Muscle of arm (tissue), 12 donors: Measurements from ENCODE around the gene PRLR. TPM values are rescaled to one million over a fixed set of nuclear protein-coding genes. Genes with fewer than 3 reads are reported as not detected.
A peak's percentile ranks its signal among the peaks of the same experiment; 100 is the strongest.

Experiments
- DNase-seq: peaks from one replicate; pipeline ENCODE4 v3.0.0-alpha.2; 2013
- polyA plus RNA-seq, 12 donors: library from polyadenylated mRNA; unstranded; fragments of 120-200 nt; gene quantifications; one replicate each; pipeline ENCODE4 v1.2.1, GENCODE V29; 2013; ENCODE audit not compliant: insufficient read length in 12 of 12

PRLR gene
- polyA plus RNA-seq, 12 donors: 0.34 to 14.5 (median 0.57) TPM; not detected in 1

DNA sequence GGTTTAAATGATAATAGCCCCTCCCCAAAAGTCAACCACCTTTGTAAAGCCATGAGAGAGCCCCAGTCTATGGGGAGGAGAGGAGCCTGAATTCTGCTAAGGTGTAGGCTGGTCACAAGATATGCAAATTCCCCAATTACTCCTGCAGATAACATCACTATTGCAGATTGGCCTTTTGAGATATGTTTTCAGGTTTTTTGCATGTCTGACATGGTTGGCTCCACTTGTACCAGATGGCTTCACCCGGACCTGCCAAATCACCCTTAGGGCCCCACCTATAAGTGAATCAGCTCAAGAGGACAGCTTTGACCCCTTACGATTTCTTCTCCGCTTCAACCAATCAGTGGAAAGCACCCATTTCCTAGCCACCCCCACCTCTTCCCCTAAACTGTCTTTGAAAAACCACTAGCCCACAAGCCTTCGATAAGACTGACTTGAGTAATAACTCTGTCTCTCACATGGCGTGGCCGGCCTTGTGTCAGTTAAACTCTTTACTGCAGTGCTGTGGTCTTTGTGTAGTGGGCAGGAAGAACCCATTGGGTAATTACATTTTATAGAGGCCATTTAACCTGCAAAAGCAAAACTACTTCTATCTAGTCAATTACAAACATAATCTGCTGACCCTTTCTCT, 69.7 kb downstream of the PRLR start:
- no peak for DNase-seq

DNA sequence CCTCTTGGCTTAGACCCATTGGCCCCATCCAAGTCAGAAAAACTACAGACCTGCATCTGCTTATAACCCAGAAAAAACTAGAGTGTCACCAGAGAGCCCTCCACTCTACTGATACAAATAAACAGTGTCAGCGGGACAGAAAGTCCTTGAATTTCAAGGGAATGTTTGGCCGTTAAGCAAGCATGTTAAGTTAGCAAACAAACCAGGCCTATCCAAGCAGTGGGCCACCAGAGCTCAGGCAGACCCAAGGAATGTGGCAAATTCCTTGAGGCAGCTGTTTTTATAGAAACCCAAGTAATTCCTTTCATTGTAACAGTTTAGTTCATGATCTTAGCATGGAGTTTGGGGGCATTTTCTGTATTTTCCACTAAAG, 70.9 kb downstream of the PRLR start:
- DNase-seq: no peak

DNA sequence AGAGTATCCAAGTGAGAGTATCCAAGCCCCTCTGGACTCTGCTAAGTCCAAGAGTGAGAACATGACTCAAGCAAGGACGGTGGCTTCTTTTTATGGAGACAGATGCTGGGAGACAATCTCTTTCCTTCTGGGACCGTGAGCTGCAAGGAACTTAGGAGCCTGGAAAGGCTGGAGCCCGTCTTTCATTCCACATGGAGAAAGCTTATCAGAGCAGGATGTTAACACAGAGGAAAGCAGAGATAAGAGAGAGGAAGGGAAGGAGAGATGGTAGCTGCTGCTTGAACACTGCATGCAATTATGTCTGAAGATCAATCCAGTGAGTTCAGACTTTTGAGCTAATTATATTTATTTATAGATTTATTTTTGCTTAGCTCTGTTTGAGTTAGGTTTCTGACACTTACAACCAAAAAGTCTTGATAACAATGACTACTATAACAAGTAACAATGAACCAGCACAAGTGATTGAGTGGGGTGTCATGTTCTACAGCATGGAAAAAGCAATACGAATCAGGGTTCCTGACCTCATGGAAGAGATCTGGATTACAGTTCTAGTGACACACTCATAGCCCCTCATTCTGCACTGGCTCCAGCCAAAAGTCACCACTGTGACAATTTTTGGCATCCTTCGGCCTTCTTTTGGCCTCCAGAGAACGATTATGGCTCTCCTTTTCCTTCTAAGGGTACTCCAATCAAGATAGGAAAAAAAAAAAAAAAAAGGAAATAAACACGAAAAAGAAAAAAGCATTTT, 71.5 kb downstream of the PRLR start:
- no peak for DNase-seq

DNA sequence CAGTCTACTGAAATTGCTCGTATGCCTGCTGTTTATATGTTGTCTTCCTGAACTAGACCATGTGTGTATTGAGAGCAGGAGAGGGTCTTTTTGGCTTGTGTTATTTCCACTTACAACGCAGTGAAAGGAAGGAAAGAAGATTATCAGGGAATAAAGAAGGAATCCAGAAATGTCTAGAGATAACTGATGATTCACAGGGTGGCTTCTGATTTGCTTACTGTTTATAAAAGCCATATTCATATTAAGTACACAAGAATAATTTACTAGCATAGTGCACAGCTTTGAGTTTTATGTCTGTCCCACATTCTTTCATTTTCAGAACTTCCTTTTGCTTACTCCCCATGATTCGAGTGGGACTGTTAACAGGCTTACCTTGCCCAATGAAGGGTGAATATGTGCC, 72.1 kb downstream of the PRLR start:
- DNase-seq: no peak

DNA sequence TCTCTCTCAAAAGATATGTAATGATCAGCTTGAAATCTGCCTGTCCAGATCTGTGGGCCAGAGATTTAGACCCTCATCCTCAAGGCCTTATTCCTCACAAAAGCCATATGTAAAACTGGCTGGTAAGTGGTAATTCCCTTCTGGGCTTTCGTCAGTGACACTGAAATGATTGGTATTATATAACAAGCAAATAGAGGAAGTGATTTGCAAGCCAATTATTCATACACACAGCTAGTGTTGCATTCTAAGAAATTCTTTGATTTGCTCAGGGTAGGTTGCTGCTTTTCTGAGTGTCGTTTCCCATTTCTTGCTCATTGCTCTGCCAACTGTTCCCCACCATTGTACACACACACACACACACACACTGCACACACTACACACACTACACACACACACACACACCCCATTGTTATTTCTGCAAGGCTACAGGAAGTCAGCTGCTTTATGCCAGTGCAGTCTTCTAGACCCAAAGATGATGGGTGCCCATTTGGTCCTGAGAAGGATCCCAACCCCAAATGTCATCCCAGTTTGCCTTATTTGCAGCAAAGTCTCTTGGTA, 76.8 kb downstream of the PRLR start:
- DNase-seq: no peak

DNA sequence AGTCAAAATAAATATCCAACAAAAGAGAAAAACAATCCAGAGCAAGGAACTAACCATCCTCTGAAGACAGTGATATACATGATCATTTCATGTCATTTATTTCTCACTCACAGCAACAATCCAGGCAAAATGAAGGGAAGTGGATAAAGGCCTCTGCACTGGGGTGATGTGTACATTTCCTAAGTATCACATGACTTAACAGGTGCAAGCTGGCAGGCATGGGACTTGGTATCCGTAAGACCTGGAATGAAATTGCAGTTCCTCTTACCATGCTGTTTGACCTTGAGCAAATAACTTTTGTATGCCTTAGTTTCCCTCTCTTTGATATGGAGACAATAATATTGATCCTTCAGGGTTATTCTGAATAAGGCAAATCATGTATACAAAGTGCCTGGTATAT, 77.6 kb downstream of the PRLR start:
- DNase-seq: no peak

DNA sequence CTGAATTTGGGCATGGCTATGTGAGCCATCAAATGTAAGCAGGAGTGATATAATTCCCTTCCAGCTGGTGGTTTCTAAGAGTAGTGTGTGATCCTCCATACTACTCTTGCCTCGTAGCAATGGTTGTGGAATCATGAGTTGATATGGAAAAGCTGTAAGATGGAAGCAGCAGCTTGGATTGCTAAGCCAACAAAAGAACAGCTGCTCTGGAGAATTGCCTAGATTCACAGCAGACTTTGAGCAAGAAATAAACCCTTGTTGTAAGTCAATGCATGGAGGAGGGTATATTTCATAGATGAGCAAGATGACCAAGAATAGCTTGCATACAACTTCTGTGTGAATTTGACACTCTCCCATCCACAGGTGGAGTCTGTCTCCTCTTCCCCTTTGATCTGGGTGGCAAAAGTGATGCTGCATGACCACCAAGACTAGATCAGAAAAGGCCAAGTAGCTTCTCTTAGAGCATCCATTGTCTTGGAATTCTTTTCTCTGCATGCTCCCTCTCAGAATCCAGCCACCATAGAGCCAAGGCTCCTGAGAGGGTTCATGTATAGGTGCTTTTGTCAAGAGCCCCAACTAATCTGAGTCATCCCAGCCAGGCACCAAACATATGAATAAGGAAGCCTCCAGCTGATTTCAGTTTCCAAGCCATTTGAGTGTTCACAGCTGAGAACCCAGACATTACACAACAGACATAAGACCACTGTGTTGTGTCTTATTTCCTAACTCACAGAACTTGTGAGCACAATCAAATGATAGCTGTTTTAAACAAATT, 79.0 kb downstream of the PRLR start:
- peak; percentile 35 for DNase-seq

DNA sequence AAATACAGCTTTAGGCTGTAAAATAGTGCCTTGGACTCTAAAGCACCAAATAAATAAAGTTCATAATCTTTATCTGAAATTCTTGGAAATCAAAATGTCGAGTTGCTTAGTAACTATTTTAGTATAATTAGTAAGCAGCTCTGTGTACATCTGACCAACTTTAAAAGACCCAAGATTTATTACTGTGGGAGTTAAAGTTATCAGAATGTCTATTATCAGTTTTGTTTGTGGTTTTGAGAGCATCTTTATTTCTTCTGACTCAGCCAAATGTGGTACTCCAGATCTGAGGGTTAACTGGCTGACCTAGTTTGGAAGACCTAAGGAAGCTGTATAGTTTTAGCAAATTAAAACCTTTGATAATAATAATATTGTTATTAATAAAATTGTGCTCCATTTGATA, 81.2 kb downstream of the PRLR start:
- no peak for DNase-seq

DNA sequence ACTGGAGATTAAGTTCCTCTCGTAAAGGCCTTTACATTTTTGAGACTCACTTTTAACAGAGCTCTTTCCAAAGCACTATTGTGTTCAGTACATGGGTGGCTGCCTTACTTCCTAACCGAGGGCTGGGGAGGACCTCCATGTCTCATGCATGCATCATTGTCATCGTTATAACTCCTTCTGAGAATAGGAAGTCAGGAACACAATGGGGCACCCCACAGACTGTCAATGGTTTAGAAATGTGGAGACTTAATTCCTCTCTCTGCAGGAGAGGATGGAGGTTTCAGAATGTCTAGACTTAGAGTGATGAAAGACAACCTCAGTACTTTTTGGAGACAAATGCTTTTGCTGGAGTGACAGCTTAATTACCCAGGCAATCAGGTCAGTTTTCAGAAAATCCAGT, 83.9 kb downstream of the PRLR start:
- DNase-seq: no peak

DNA sequence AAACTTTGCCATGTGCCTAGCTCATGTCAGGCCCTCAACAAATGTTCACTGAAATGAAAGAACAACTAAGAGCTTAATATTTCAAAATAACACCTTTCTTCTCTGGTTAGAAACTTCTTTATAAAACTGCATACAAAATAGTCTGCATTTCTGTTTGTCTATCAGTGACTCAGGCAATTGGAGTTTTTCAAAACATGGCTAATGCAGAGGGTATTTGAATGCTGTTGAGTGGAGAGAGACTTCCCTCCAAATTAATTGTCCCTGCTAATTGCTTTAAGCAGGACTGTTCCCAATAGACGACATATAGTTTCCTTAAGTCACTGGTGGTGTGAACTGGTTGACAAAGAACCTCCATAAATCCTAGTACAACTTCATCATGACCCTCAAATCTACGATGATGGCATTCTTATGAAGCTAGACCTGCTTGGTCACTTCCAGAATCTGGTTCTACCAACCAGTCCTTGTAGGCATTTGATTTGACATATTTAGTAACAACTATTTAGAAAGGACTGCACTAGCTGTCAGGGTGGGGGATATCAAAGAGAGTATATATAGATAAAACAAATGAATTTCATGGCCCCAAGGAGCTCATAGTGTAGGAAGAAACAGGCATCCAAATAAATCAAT, 84.5 kb downstream of the PRLR start:
- DNase-seq: no peak

DNA sequence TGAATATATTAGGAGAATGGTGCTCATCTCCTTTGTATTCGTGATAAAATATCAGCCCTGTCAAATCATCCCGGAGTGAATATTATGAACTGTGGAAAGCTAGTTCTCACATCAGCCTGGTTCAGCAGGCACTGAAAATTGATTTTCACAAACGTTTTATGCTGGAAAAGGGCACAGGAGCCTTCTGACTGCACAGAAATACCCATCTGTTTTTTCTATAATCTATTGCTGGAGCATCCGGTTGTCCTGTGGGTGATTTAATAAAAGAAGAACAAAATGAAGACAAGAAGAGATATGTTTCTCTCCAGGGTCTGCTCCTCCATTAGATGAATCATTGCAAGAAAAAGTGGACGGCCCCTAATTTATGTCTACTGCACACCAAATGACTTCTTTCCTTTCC, 85.3 kb downstream of the PRLR start:
- DNase-seq: no peak

DNA sequence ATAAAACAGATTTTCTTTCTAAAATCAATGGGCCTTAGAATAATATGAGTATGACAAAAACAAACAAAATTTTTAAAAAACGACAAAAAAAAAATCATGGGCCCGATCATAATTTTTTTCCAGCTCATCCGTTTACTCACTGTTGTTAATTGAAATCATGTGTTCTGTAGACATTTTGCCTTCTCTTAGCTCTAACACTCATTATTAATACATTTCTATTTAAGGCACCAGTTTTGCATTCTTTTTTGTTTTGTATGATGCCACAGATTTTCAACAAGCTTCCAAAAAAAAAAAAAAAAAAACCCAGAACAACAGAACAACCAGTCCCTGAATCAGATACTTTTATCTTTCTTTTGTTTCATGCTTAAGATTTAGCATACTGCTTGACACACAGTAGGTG, 86.4 kb downstream of the PRLR start:
- DNase-seq: no peak

DNA sequence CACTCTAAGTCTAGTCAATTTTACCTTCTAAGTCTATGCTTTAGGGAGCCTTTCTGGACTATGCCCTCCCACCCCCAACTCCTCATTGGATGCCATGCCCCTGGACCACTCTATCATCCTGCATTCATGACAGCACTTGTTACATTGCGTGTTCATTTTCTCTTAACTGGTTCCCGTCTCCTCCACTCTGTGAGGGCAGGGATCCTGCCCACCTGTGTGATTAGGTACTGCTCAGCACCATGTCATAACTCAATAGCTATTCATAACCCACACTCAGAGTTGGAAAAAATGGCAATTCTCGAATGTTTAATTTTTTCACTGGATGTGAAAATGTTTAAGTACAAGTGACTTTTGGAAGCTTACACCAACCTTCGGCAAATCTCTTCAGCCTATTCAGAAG, 88.5 kb downstream of the PRLR start:
- DNase-seq: no peak

DNA sequence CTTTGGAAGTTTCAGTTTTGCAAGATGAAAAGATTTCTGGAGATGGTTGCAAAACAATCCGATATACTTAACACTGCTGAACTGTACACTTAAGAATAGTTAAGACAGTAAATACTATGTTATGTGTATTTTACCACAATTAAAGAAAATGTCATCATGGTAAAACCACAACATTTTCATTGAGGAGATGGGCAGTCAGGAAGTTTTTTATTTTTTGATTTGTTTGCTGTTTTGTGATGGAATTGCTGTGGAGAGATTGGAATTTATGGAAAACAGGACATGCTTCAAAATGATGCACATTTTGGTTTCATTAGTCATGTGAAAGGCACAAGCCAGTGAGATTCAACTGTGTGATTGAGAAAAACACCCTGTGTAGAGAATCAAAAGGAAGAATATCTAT, 92.1 kb downstream of the PRLR start:
- no peak for DNase-seq

DNA sequence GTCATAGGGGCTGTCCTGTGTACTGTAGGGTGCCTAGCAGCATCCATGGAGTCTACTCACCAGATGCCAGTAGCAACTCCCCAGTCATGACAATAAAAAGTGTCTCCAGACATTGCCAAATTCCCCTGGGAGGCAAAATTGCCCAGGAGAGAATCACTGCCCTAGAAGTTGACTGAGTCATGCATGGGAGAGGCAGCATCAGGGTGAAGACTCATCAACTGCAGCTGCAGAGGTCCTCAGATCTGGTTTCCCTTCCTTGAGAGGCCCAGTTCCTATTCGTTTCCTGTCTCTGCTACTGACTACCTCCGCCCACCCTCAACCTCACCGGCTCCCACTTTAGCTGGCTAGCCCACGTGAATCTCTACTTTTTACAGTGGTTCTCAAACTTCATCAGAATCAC, 93.9 kb downstream of the PRLR start:
- DNase-seq: no peak

DNA sequence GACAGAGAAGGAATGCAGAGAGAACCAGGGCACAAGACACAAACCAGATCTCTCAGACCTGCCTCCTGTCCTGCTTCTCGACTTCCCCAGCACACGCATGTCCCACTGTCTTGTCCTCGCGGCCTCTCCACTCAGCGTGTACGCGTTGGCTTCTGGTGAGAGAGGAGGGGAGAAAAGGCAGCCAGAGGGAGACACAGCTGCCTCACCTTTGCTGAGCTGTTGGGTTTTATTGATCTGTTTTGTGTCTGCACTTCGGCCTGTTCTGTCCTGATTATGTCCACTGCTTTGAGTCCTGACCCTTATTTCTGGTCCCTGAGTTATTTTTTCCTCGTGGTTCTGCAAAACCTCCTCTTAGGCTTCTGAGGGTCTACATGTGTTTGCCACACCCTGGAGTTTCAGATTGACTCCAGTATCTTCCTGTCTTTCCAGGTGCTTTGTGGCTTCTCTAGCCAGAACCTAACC, 95.0 kb downstream of the PRLR start:
- no peak for DNase-seq

DNA sequence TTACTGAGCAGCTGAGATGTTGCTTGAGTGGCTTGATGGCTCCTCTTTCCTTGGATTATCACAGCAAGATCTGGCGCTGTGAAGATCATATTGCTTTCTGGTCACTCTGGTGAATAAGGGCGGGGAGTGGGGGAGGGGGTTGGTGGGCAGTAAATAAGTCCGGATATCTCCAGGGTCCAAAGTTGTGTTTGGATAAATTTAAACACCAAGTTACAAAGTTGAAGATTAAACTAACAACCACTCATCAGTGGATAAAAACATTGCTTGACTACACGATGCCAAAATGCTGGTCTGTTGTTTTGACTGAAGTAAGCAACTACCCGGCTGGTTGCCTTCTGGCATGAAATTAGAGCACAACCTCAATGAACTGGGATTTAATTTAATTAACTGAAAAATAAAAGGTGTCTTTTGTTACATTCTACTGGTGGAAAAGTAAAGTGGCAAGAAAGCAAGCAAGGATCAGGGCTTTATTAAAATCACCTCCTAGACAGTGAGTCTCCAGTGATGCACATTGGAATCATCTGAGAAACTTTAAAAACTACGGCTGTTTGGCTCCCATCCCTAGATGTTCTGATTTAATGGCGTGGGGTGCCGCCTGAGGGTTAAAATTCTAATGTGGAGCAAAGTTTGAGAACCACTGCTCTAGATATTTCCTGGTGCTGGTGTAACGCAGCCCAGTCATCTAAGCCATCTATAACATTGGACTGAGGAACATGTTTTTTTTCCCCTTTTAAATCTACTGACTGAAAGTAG, 95.8 kb downstream of the PRLR start:
- DNase-seq: no peak

DNA sequence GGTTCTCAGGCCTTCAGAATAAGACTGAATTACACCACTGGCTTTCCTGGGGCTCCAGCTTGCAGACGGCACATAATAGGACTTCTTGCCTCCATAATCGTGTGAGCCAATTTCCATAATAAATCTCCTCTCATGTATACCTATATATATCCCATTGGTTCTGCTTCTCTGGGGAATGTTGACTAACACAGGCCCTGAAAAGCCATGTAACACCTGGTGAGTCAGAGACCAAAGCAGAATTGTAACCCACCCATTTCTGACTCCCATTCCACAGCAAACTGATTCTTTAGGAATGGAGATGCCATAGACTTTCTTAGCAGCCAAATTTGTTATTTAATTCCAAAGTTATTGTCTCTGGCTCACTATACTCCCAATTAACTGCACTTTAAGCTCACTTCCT, 97.1 kb downstream of the PRLR start:
- no peak for DNase-seq

DNA sequence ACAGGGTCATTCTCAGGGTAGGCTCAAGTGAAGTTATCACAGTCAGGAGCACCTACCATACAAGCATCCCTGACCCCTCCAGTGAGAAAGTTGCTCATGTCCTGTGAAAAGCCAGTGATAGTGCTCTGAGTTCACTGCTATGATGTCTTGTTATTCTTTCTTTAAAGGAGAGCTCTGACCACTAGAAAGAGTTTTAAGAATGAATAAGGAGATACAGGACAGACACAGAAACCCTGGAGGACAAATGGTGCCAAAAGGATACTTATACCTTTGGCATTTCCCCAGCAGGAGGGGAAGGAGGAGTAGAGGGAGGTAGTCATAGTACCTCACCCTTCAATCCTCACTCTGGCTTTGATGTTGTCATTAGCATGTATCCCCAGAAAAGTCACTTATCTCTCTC, 98.6 kb downstream of the PRLR start:
- DNase-seq: no peak

DNA sequence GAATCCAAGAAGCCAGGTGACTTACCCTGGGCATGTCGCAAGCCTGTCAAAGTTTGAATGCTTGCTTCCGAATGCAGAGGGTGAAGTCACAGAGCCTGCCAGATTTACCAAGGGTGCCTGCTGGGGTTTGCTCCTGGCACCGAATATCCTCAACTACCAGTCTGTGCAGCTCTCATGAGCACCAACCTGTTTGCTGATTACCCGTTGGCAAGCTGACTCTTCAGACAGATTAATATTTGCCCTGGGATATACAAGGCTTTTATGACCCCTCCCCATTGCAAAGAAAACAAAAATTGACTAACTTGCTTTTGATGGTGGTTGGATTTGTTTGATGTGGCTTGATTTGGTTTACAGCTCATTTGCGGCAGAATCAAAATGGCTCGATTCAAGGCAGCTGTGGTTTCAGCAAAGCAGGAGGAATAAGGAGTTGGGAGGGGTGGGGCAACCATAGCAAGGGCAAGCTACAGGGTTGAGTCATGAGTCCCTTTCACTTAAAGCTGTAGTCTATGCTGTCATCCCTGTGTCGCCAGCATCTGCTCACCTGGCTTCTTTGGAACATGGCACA, 100.3 kb downstream of the PRLR start:
- no peak for DNase-seq

DNA sequence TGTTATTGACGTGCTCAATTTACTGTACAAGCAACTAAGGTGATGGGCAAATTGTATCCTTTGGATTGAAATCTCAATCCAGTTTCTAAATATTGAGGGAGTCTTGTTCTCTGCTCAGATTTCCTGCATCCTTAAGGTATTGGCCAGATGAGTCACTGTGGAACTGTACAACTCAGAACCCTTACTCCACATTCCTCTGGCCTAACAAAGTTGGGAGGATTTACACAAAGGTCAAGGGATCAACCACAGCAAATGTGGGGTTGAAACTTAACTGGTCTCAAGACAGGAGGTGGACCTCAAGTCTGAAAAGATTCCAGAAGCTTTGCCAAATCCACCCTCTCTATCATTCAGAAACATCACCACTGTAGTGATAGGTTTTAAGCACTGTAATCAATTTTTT, 101.0 kb downstream of the PRLR start:
- no peak for DNase-seq
